ENCODE measurements around the gene USP6NL.

USP6NL gene

DNA sequence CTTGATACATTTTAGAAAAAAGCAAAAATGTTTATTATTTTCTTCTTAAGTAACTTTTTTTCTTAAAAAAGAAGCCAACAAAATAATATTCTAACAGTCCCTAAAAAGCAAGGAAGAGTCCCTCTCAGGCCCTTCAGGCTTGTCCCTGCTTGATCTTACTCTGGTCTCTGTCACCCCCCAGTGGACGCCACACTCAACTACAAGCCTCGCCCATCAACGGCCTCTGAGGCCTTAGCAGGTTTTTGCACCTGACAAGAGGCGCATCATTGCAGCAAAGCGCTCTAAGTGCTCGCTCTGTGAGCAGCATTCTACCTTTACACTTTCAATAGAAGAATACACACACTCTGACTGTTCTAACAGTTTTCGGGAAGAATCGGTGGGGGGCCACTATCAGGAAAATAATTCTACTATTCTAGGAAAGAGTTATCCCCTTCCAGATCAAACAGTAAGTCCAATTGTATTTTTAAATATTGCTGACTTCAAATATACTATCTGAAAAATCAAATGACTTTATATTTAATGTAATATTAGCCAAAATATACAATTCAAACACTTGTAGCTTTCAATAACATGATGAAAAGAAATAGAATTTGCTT is 139.2 kb downstream of the USP6NL start:
- peak; percentile 30 for DNase-seq

- DNase-seq: no peak
Observed at GRCh38 chr10:11469575-11470391, 141.7 kb downstream of the USP6NL start.

DNA sequence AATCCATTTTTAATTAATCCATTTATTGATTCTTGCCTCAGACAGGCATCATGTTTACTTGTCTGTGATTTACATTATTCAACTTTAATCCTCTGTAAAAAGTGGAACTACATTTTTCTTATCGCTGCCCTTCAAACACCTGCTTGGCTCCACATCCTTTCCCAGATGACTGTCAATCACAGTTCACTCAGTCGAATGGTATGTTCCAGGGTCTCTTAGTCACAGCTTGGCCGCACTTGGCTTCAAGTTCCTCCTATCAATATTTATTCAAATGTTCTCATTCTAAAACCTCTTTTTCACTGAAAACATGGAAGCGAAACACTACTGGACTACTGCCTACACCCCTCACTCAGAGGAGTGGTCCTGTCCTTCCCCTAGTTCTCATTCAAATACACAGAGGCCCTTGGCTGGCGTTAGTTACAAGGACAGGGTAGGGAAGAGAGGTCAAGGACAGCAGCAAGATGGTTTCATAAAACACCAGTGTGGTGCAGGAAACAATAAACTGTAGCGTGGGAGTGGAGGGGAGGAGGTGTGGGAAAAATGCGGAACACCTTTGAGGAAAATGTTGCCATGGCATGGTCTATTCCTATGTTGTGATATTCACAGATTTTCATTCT is 143.2 kb downstream of the USP6NL start:
- DNase-seq: no peak

- DNase-seq: no peak
Observed at GRCh38 chr10:11465406-11465805, 146.0 kb downstream of the USP6NL start.

- DNase-seq: no peak
Observed at GRCh38 chr10:11463111-11463510, 148.3 kb downstream of the USP6NL start.

DNA sequence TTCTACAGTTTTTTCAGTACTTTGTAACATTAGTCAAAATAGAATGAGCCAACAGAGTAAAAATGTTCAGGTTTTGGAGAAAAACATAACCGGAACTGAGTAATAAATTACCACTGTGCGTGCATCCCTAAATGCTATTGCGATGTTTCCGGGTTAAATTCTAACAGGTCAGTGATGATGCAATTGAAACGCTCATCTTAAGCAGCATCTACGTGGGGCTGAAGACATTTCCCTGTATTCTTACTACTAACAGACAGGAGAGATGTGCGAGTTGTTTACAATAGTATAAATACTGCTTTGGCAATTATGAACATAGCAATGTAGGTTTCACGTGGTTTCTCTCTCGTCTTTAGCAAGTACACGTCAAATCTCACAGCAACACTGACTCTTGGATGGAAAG is 149.4 kb downstream of the USP6NL start:
- DNase-seq: no peak

GRCh38 chr10:11457336-11457735 is 154.1 kb downstream of the USP6NL start:
- no peak for DNase-seq

- DNase-seq: no peak
Observed at GRCh38 chr10:11454958-11455566, 156.4 kb downstream of the USP6NL start.

DNA sequence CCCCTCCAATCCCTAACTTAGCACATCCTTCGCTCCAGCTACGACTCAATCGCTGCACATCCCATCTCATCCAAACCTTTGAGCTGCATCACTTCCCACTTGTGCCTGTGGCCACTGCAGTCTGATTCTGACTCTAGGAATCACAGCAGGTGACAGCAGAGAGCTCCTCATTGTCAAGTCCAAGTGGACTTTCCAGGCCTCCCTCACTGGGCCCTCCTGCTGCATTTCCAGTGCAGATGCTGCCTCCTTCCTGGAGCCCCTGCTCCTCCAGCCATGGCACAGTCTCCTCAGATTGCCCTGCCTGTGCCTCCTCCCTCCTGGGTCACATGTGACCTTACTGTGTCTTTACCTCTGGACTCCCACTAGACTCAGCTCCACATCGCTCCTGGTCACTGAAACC is 157.3 kb downstream of the USP6NL start:
- DNase-seq: no peak

DNA sequence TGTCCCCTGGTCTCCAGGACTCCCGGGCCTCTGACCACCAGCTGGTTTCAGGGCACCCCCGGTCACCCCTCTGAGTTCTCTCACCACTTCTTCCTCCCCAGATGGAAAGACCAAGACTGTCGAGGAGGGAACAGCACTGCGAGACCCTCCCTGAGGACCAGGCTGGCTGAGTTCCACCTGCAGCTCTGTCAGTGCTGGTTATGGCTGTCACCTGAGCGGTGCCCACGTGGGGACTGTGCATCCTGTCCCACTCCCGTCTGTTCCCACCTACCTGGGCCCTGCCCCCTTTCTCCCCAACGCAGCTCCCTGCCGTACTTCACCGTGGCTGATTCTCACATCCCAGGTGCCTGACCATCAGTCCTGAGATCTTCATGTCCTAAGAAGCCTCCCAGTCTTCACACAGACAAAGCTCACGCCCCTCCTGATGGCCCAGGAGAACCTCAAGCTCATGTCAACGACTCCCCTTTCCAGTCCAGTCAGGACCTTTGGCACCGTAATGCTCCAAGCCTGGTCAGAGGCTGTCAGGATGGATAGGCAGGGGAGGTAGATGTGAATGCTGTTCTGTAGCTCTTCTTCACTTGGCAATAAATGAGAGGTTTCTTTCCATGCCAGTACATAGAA is 159.7 kb downstream of the USP6NL start:
- no peak for DNase-seq

GRCh38 chr10:11450427-11450826 is 161.0 kb downstream of the USP6NL start:
- no peak for DNase-seq

- DNase-seq: no peak
Observed at GRCh38 chr10:11449761-11450160, 161.7 kb downstream of the USP6NL start.

DNA sequence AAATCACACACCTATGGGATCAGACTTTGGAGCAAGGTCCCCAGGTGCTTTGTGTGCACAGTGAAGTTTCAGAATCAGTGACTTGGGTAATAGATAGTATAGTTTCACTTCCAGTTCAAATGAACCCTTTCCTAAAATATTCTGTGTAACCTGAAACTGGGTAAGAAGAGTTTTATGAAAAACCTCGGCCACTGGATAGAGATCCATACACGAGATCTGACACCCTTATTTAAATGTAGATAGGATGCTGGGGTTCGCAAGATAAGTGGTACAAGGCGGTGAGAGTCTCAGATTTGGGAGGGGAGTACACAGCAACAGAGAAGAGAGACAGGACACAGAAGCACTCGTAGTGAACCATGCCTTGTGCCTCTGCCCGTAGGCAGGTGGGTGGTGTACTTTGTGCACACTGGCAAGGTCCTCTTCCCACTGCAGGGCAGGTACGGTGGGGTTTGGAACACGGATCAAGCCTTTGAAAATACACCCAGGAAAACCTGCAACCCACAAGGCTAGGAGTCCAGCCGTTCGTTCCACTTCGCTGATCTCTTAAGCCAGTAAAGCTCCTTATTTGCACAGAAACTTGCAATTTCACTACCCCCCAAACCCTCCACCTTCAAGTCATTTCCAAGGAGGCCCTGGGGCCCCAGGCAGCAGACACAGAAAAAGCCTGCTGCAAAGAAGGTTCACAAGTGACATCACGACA is 162.8 kb downstream of the USP6NL start:
- no peak for DNase-seq

DNA sequence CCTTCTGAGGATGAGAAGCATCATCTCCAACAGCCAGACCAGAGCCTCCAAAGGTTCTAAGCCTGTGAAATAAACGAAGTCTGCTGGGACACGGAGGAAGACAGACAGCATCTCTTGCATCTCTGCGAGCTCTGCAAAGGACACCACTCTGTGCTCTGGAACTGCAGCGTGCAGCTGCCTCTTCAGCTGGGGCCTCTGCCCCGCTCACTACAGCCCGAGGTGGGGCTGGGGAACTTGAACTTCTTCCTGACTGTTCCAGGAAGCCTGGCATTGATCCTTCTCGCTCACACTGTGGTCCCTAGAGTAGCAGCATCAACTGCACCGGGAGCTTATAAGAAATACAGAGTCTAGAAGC is 163.3 kb downstream of the USP6NL start:
- no peak for DNase-seq

- no peak for DNase-seq
Observed at GRCh38 chr10:11447586-11447985, 163.9 kb downstream of the USP6NL start.

- DNase-seq: no peak
Observed at GRCh38 chr10:11446864-11447263, 164.6 kb downstream of the USP6NL start.

GRCh38 chr10:11446133-11446532 is 165.3 kb downstream of the USP6NL start:
- no peak for DNase-seq

DNA sequence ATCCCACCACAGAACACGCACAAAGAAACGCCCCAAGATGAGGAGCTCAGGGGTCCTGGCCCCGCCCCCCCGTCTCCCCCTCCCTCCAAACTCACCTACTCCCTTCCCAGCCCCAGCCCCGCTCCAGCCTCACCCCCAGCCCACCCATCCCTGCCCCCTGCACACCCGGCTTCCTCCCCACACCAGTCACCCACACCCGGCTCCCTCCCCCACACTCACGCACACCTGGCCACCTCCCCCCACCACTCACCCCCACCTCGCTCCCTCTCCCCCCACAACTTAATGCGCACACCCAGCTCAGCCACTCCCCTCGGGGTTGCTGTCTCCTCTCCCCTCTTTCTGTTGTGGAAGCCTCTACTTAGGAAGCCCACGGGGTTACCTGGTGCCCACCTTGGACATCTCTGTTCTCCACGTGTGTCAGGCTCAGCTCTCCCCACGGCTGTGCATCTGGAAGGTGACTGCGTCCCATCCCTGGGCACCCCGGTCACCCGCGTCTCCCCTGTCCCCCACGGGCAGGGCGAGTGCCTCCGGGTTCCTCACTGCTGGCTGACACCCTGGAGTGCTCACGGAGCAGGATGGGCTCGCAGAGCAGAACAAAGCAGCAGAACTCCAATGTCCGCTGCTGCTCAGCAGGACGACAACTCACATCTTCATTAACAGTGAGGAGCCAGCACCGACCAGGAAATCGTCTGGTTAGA is 166.8 kb downstream of the USP6NL start:
- no peak for DNase-seq

DNA sequence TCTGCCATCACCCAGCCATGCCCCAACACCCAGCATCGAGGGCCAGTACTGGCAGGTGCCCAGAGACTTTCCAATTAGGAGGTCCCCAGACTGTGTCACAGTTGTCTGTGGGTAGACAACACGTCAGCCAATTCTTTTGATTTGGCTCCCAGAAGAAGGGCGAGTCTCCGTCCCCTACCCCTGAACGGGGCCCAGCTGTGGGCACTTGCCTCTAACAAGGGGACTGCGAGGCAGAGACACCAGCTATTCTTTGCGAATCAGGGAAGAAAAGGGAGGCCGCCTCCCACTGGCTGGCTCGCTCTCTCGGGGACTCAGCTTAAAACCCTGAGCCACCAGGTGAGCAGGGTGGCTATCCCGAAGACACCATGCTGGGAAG is 167.3 kb downstream of the USP6NL start:
- DNase-seq: no peak

GRCh38 chr10:11443468-11444154 is 167.8 kb downstream of the USP6NL start:
- no peak for DNase-seq

DNA sequence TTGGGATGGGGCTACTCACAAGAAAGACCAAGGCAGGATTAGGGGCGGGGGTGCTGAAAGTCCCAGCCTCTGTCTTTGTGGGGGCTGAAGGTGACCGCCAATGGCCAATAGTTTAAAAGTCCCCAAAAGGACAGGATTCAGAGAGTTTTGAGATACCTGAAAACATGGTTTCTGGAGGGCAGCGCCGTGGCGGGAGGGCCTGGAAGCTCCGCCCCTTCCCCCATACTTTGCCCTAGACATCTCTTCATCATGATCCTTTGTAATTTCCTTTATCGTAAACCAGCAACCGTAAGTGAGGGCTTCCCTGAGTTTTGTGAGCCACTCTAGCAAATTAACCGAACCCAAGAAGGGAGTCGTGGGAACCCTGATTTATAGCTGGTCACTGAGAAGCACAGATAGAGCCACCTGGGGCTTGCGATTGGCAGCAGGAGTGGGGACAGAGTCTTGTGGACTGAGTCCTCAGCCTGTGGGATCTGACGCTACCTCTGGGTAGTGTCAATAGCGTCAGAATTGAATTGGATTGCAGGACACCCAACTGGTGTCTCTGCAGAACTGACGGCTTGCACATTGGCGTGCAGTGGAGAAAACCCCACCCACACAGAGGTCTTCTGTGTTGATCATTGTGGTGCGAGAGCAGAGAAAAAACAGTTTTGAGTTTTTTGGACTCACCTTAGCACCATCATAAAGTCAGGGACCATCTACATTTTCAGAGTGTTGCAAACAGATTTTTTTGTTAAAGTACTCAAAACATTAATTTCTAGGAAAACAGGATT is 169.3 kb downstream of the USP6NL start:
- no peak for DNase-seq
